ENCODE data around the gene PLD2. TPM values are rescaled to one million over a fixed set of nuclear protein-coding genes. Genes with fewer than 3 reads are reported as not detected.
"Not testable (repeated sequence)": the region's sequence is repeated elsewhere in the genome, so short reads cannot be mapped to it uniquely, and the experiment has no call there.

Gene PLD2
- total RNA-seq, 1 experiment from 2014 or later: 28.4 TPM

GRCh38 chr17:4823373-4824089, 16.6 kb downstream of the PLD2 start:
- in situ Hi-C loops (cut with HindIII; ENCODE audit: low sequenced_read_pairs): no loop called here
- no peak for DNase-seq (ENCODE audit: low spot score)

DNA sequence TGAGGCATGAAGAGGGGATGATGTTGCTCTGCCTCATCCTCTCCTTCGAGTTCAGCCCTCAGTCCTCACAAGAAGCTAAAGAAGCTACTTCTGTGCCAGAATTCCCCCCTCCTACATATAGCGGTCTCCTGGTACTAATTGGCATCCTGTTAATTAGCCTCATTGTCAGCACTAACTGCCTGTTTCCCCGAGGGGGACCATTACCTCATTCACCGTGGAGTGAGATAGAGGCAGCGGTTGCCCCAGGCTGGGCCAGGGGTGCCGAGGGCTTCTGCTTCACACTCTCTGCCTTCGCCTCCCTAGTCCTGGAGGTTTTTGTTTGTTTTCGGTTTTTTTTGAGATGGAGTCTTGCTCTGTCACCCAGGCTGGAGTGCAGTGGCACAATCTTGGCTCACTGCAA, 20.4 kb downstream of the PLD2 start:
- no peak for DNase-seq (ENCODE audit: low spot score)
- in situ Hi-C loops (cut with HindIII; ENCODE audit: low sequenced_read_pairs): no loop called here

- in situ Hi-C loops (cut with HindIII; ENCODE audit: low sequenced_read_pairs): loop anchor here (10.0 kb wide), 1 partner anchor 108 kb away; no protein-coding TSS in a partner anchor
- DNase-seq (ENCODE audit: low spot score): not testable (repeated sequence)
Measured at GRCh38 chr17:4832829-4833177, 25.9 kb downstream of the PLD2 start.

- in situ Hi-C loops (cut with HindIII; ENCODE audit: low sequenced_read_pairs): loop anchor here (10.0 kb wide), 1 partner anchor 109 kb away; no protein-coding TSS in a partner anchor
- DNase-seq (ENCODE audit: low spot score): peak; percentile 91
Measured at GRCh38 chr17:4833178-4833940, 26.4 kb downstream of the PLD2 start, which contains the start of gene MINK1. TSS of gene MINK1 (plus strand) at chr17:4833340. CDS start at chr17:4833584, 244 bp downstream.

DNA sequence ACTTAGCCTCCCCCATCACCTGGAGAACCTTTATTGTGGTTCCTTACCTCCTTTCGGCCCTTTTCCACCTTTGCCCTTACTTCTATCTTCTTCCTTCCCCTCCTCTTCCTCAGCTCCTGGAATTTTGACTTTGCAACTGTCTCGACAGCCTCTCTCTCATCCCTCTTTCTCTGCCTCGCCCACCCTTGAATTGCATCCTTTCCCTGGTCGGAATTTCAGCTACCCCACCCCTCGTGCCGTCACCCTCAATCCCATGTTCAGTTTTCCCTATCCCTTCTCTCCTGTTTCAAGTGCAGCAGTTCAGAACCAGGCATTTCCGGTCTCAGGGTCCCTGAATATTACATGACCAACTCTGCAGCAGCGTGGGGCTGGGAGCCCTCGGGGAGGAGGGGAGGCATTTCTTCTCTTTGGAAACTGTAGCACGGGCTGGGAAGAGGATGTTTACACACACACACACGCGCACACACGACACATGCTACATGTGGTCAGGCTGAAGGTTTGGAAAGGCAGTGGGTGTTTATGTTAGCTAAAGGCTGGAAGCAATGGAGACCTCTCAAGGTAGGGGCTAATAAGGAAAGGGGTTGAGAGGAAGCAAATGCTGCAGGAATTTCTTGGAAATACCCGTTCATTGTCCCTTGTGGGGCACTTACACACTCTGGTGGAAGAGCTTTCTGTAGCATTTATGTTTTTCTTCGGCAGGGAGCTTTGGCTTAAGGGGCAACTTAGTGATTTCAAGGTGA, 27.2 kb downstream of the PLD2 start:
- DNase-seq (ENCODE audit: low spot score): peak; percentile 34

DNA sequence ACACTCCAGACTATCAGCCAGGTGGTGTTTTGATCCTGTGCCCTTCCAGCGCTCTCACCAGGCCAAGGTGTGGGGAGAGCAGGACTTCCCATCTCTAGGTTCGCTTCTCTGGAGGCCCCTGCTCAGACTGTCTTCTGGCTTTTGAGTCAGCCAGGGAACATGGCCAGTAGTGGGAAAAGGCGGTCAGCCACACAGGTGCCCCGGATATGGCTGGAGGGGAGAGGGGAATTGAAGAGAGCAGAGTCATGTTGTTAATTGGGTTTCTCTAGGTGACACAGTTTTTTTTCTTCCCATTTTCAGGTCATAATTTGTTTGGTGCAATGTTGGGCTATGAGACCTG, 27.7 kb downstream of the PLD2 start:
- DNase-seq (ENCODE audit: low spot score): peak; percentile 40
- in situ Hi-C loops (cut with HindIII; ENCODE audit: low sequenced_read_pairs): loop anchor here (10.0 kb wide), 1 partner anchor 110 kb away; no protein-coding TSS in a partner anchor

More for the DNA sequence above, 27.2 kb downstream of the PLD2 start:
- in situ Hi-C loops (cut with HindIII; ENCODE audit: low sequenced_read_pairs): loop anchor here (10.0 kb wide), 1 partner anchor 109 kb away; no protein-coding TSS in a partner anchor

- DNase-seq (ENCODE audit: low spot score): no peak
- in situ Hi-C loops (cut with HindIII; ENCODE audit: low sequenced_read_pairs): loop anchor here (10.0 kb wide), 1 partner anchor 111 kb away; no protein-coding TSS in a partner anchor
Measured at GRCh38 chr17:4836221-4836620, 29.3 kb downstream of the PLD2 start.

- peak; percentile 38 for DNase-seq (ENCODE audit: low spot score)
- in situ Hi-C loops (cut with HindIII; ENCODE audit: low sequenced_read_pairs): loop anchor here (10.0 kb wide), 1 partner anchor 113 kb away; no protein-coding TSS in a partner anchor
Measured at GRCh38 chr17:4837471-4838308, 30.7 kb downstream of the PLD2 start.

GRCh38 chr17:4838309-4838785, 31.4 kb downstream of the PLD2 start:
- no peak for DNase-seq (ENCODE audit: low spot score)
- in situ Hi-C loops (cut with HindIII; ENCODE audit: low sequenced_read_pairs): loop anchor here (10.0 kb wide), 1 partner anchor 114 kb away; no protein-coding TSS in a partner anchor

DNA sequence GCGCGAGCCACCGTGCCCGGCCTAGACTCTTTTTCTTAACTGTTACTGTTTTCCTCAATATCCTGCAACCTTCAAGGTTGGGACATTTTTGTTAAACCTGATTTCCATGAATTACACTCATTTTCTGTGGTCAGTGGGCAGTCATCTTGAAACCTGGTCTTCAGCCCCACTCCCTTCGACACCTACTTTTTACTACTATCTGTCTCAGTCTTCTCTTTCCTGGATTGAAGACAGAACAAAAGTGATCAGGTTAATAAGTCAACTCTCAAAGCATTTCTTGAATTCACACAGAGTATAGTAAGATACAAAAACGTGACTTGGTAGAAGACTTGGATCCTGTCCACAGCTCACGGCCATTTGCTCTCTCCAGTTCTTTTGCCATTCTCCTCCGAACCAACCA, 32.3 kb downstream of the PLD2 start:
- no peak for DNase-seq (ENCODE audit: low spot score)
- in situ Hi-C loops (cut with HindIII; ENCODE audit: low sequenced_read_pairs): loop anchor here (10.0 kb wide), 1 partner anchor 114 kb away; no protein-coding TSS in a partner anchor

- DNase-seq (ENCODE audit: low spot score): no peak
- in situ Hi-C loops (cut with HindIII; ENCODE audit: low sequenced_read_pairs): loop anchor here (10.0 kb wide), 1 partner anchor 115 kb away; no protein-coding TSS in a partner anchor
Measured at GRCh38 chr17:4839965-4840892, 33.3 kb downstream of the PLD2 start.

GRCh38 chr17:4840893-4841242, 33.9 kb downstream of the PLD2 start:
- no peak for DNase-seq (ENCODE audit: low spot score)
- in situ Hi-C loops (cut with HindIII; ENCODE audit: low sequenced_read_pairs): no loop called here

DNA sequence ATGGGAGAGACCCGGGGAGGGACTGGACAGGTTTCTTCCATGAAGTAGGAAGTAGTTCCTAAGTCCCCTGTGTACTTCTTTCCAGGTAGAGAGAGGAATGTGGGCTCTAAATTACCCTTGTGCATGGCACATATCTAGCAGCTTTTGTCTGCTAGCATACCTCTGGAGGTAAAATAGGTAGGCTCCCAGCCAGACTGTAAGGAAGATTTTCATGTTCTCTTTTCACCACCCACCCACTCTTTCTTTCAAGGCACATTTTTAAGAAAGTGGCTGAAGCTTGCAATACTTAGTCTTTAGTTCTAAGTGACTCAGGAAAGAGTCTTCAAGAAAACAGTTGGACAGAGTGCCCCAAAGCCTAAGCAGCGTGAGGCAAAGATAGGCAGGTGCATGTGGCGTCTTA, 35.4 kb downstream of the PLD2 start:
- in situ Hi-C loops (cut with HindIII; ENCODE audit: low sequenced_read_pairs): no loop called here

DNA sequence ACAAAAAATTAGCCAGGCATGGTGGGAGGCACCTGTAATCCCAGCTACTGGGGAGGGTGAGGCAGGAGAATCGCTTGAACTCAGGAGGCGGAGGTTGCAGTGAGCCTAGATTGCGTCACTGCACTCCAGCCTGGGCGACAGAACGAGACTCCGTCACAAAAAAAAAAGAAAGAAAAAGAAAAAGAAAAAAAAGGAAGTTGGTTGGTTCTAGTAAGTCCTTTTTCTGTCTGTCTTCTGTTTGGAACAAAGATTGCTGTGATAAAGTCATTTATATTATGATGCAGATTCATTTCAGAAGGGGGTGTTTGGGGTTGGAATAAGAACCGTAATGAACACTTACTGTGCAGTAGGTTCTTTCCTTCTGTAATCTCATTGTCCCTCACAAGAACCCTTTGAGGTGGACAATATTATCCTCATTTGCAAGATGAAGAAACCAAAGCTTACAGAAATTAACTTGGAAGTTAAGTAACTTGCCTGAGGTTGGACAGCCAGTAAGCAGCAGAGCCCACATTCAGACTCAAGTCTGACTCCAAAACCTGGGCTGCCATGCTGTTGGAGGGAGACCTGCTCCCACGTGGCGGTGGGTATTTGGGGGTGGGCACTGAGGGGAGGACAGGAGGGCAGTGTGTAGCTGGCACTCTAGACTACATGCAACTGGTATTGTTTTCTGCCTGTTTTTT, 36.5 kb downstream of the PLD2 start:
- in situ Hi-C loops (cut with HindIII; ENCODE audit: low sequenced_read_pairs): no loop called here

More for the DNA sequence above, 35.4 kb downstream of the PLD2 start:
- no peak for DNase-seq (ENCODE audit: low spot score)

GRCh38 chr17:4845118-4845517, 38.2 kb downstream of the PLD2 start:
- DNase-seq (ENCODE audit: low spot score): no peak
- in situ Hi-C loops (cut with HindIII; ENCODE audit: low sequenced_read_pairs): no loop called here

More for the DNA sequence above, 36.5 kb downstream of the PLD2 start:
- no peak for DNase-seq (ENCODE audit: low spot score)

DNA sequence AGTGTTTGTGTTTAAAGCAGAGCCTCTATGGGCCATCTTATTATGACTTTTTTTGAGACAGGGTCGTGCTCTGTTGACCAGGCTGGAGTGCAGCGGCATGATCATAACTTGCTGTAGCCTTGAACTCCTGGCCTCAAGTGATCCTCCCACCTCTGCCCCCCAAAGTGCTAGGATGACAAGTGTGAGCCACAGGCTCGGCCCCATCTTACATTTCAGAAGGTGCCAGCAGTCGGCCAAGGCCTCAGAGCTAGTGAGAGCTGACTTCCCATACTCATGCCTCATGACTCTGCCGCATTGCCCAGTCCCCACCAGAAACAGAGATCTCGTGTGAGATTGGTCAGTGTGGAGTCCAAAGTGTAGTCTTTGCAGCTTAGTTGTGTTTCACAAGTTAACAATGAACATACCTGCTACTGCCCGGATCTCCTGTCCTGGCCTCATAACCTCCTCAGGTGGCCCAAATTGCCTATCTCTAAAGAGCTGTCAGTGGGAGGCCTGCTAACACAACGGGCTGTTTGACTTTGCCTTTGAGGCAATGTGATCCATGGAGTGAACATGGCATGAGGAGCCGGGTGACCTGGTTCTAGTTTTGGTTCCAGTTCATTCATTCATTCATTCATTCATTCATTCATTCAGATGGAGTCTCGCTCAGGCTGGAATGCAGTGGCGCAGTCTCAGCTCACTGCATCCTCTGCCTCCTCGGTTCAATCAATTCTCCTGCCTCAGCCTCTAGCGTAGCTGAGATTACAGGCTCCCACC, 39.9 kb downstream of the PLD2 start:
- in situ Hi-C loops (cut with HindIII; ENCODE audit: low sequenced_read_pairs): no loop called here
- no peak for DNase-seq (ENCODE audit: low spot score)

Data from G401 (cell line).